Suppressor macrophage (primary cell): ENCODE measurements around the gene NPB.

Source experiments
- DNase-seq, 4 experiments: peaks; one replicate each; pipeline ENCODE4 v3.0.0-alpha.2; 2020 to 2022

The NPB gene

GRCh38 chr17:81869221-81870130 lies 32.6 kb upstream of the NPB start:
- DNase-seq = peak in 3 of 4 experiments; percentile 33 to 61 (median 48)

GRCh38 chr17:81870131-81870980 lies 31.7 kb upstream of the NPB start:
- DNase-seq = peak; percentile 70 to 85 (median 74)

- no peak for DNase-seq
These were observed 31.1 kb upstream of the NPB start, which contains the start of gene ARHGDIA for GRCh38 chr17:81870981-81871386. Gene ARHGDIA, minus strand, starts transcription at chr17:81871337. Its CDS starts 1,407 bp downstream, at chr17:81869930.

- peak; percentile 97 to 99 (median 98) for DNase-seq
These were observed 30.4 kb upstream of the NPB start for GRCh38 chr17:81871387-81872230.

- no peak for DNase-seq
These were observed 24.5 kb upstream of the NPB start for GRCh38 chr17:81877569-81877968.

- DNase-seq = no peak
These were observed 23.7 kb upstream of the NPB start for GRCh38 chr17:81878294-81878693.

- DNase-seq = no peak
These were observed 22.9 kb upstream of the NPB start for GRCh38 chr17:81879121-81879520.

- no peak for DNase-seq
These were observed 17.5 kb upstream of the NPB start for GRCh38 chr17:81884520-81884919.

GRCh38 chr17:81884968-81885367 lies 17.1 kb upstream of the NPB start:
- DNase-seq = no peak

- no peak for DNase-seq
These were observed 16.6 kb upstream of the NPB start for GRCh38 chr17:81885454-81885853.

- peak; percentile 57 to 81 (median 72) for DNase-seq
These were observed 16.0 kb upstream of the NPB start for GRCh38 chr17:81885869-81886548.

- no peak for DNase-seq
These were observed 13.7 kb upstream of the NPB start for GRCh38 chr17:81888105-81888987.

- DNase-seq = no peak
These were observed 12.9 kb upstream of the NPB start for GRCh38 chr17:81888988-81889595.

GRCh38 chr17:81889602-81890001 lies 12.4 kb upstream of the NPB start:
- DNase-seq = no peak

GRCh38 chr17:81890447-81891302 lies 11.4 kb upstream of the NPB start:
- peak; percentile 64 to 80 (median 65) for DNase-seq

- peak in 1 of 4 experiments; percentile 30 for DNase-seq
These were observed 10.8 kb upstream of the NPB start for GRCh38 chr17:81891303-81891552.

GRCh38 chr17:81895400-81895799 lies 6.6 kb upstream of the NPB start:
- DNase-seq = no peak

- no peak for DNase-seq
These were observed 3.8 kb upstream of the NPB start for GRCh38 chr17:81898029-81898866.

- DNase-seq = no peak
These were observed 3.2 kb upstream of the NPB start for GRCh38 chr17:81898885-81899284.
